Lung (tissue), 16 donors: Measurements from ENCODE around the gene ADGRD1. TPM values are rescaled to one million over a fixed set of nuclear protein-coding genes. Genes with fewer than 3 reads are reported as not detected.
"Not testable (repeated sequence)": the region's sequence is repeated elsewhere in the genome, so short reads cannot be mapped to it uniquely, and the experiment has no call there.

Experiments used
- ATAC-seq: fragments of 200-7000 bp; cut with Tn5 transposase; one replicate; pipeline ENCODE4 v1.9.1; 2020; ENCODE audit warnings: moderate number of reproducible peaks; ENCODE audit not compliant: insufficient read depth, low FRiP score
- DNase-seq, 3 donors: peaks; one replicate each; pipeline ENCODE4 v3.0.0-alpha.2; 2013 to 2017
- H3K27ac ChIP-seq, 2 donors: one replicate each; pipeline ENCODE4 v1.5.1; 2013; ENCODE audit warnings: mild to moderate bottlenecking in 2 of 2, moderate library complexity in 2 of 2, control low read depth in 1 of 2, inconsistent platforms in 1 of 2, low read depth in 1 of 2, low read length in 1 of 2
- H3K27me3 ChIP-seq, 3 donors: one replicate each; pipeline ENCODE4 v1.5.1; 2013; ENCODE audit warnings: low read length in 2 of 3; ENCODE audit not compliant: control insufficient read depth in 3 of 3, insufficient read depth in 3 of 3
- H3K36me3 ChIP-seq, 4 donors: one replicate each; pipeline ENCODE4 v1.5.1; 2013; ENCODE audit warnings: low read length in 4 of 4, mild to moderate bottlenecking in 1 of 4, moderate library complexity in 1 of 4; ENCODE audit not compliant: control insufficient read depth in 4 of 4, insufficient read depth in 4 of 4
- H3K4me1 ChIP-seq, 5 donors: one replicate each; pipeline ENCODE4 v1.5.1; 2013; ENCODE audit warnings: low read length in 5 of 5, mild to moderate bottlenecking in 2 of 5, moderate library complexity in 1 of 5; ENCODE audit not compliant: control insufficient read depth in 5 of 5, insufficient read depth in 5 of 5
- H3K4me3 ChIP-seq: one replicate; pipeline ENCODE4 v1.5.1; 2013; ENCODE audit warnings: mild to moderate bottlenecking, control low read depth, moderate library complexity
- H3K9ac ChIP-seq, 2 donors: one replicate each; pipeline ENCODE4 v1.5.1; 2013; ENCODE audit warnings: low read length in 2 of 2, control low read depth in 1 of 2; ENCODE audit not compliant: insufficient read depth in 1 of 2
- H3K9me3 ChIP-seq, 4 donors: one replicate each; pipeline ENCODE4 v1.5.1; 2013; ENCODE audit warnings: low read length in 3 of 4, mild to moderate bottlenecking in 1 of 4, moderate library complexity in 1 of 4; ENCODE audit not compliant: control insufficient read depth in 4 of 4, insufficient read depth in 3 of 4
- WGBS, 2 donors: extraction: QIAGEN DNeasy Blood & Tissue Kit; methylation state at CpG; one replicate each; pipeline ENCODE4 v1.1.7; 2013; 5-methylcytosine and 5-hydroxymethylcytosine counted together
- long read RNA-seq, 5 donors: transcript quantifications; one replicate each; lab custom pipeline, GENCODE V29; 2026
- polyA plus RNA-seq, 2 donors: library from polyadenylated mRNA; stranded (reverse); fragments of 200-250 nt; gene quantifications; one replicate each; pipeline ENCODE4 v1.2.1, GENCODE V29; 2013
- total RNA-seq, 2 donors: library from RNA; depleted of rRNA in 1 of 2; stranded (reverse); fragments of >200 nt in 1 of 2; gene quantifications; one replicate each; pipeline ENCODE4 v1.2.1, GENCODE V29; 2014 to 2021
- TF ChIP-seq, protein P1 (sequence below): IDR thresholded peaks from 2 replicates; pipeline ENCODE4 v1.5.1; 2012; ENCODE audit warnings: mild to moderate bottlenecking; ENCODE audit errors: control extremely low read depth, extremely low read depth
- donor health status: control.
- donor health status: control.
- donor health status: Bipolar disorder and iron deficiency.
- donor health status: healthy.
- donor health status: DM: yes; HTN: yes; CAD: no.

ADGRD1 gene
- total RNA-seq (10 to 100 TPM; 66.2 to 85.6 TPM), polyA plus RNA-seq (10 to 100 TPM; 23.5 to 27.2 TPM)
- long read RNA-seq, donor 1, partial matches to known transcripts: 0 of 2 reads
- long read RNA-seq, donor 1, other reads (novel, unspliced or antisense): 0 of 2 reads
- long read RNA-seq, donor 2: 0 reads
- long read RNA-seq, donor 3, partial matches to known transcripts: 0 of 1 reads
- long read RNA-seq, donor 3, other reads (novel, unspliced or antisense): 0 of 1 reads
- long read RNA-seq, donor 4: 0 reads
- long read RNA-seq, donor 5: 0 reads

DNA sequence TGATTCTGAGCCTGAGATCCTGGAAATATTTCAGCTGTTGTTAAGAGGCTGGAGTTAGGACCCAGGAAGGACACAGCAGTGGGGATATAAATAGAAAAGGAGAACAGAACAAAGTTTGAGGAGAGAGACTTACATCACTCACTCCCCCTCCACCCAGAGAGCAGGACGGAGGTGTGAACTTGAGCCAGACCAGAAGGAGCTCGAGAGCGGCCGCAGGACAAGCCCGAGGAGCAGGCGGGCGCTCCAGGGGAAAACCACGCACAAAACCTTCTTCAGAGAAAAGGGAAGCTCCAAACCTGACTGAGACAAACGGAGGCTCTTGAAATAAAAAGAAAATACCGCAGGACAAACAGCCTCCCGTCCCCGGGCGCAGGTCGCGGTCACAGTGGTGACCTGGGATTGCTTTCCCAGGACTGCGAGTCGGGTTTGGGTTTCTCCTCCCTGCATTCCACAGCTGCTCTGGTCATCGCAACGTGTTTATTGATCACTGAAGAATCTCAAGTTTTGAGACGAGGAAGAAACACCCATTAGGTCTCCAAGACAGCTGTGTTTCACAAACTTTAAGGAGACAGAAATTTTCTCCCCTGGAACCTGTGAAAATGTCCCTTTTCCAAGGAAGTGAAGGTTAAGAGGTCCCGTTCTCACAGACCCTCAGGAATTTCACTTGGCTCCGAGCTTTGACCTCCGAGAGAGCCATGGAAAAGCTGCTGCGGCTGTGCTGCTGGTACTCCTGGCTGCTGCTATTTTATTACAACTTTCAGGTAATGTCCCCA lies at the start of gene ADGRD1:
Gene ADGRD1, plus strand, starts transcription at position 137 of the 773 bp plus-strand sequence. Its CDS starts 559 bp downstream, at position 696.
- peaks cover 0 to 27% (median 10%) of the 10 kb centered on the region in 5 donors for H3K4me1 ChIP-seq
- peak within 1 kb of the TSS; percentile 78 to 83 for H3K27ac ChIP-seq
- H3K36me3 ChIP-seq: no peaks in the 10 kb centered on the region
- WGBS, 2 donors: 7 to 9% methylated on average over 24 of the region's 24 CpGs
- ATAC-seq (peak; percentile 71), DNase-seq (peak; percentile 82 to 89 (median 87))
- TF ChIP-seq, protein P1, sequence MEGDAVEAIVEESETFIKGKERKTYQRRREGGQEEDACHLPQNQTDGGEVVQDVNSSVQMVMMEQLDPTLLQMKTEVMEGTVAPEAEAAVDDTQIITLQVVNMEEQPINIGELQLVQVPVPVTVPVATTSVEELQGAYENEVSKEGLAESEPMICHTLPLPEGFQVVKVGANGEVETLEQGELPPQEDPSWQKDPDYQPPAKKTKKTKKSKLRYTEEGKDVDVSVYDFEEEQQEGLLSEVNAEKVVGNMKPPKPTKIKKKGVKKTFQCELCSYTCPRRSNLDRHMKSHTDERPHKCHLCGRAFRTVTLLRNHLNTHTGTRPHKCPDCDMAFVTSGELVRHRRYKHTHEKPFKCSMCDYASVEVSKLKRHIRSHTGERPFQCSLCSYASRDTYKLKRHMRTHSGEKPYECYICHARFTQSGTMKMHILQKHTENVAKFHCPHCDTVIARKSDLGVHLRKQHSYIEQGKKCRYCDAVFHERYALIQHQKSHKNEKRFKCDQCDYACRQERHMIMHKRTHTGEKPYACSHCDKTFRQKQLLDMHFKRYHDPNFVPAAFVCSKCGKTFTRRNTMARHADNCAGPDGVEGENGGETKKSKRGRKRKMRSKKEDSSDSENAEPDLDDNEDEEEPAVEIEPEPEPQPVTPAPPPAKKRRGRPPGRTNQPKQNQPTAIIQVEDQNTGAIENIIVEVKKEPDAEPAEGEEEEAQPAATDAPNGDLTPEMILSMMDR: no peak
- no peaks in the 10 kb centered on the region for H3K27me3 ChIP-seq
- peak within 1 kb of the TSS; percentile 55 for H3K4me3 ChIP-seq
- H3K9me3 ChIP-seq: peaks cover 0 to 2% (median 0%) of the 10 kb centered on the region in 4 donors
- peak within 1 kb of the TSS in 1 of 2 donors; percentile 61 for H3K9ac ChIP-seq

DNA sequence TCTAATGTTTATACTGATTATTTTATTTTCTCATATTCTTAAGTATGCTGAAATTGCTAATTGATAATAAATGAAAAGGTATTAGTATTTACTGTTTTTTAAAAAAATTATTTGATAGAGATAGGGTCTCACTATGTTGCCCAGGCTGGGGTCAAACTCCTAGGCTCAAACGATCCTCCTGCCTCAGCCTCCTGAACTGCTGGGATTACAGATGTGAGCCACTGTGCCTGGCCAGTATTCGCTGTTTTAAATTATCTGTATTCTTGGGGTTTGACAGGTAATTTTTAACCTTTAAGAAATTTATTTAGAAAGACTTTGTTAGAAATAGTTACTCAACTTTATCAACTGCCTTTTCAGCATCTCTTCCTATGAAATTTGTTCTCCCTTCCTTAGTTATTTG lies 49.6 kb upstream of the ADGRD1 start:
- Histone ChIP-seq H3K27ac (no peak overlapping the region), H3K9ac (no peak overlapping the region), H3K27me3 (no peaks in the 10 kb centered on the region), H3K4me3 (no peak overlapping the region), H3K36me3 (no peaks in the 10 kb centered on the region), H3K9me3 (peaks cover 0 to 2% (median 0%) of the 10 kb centered on the region in 4 donors), H3K4me1 (no peaks in the 10 kb centered on the region)
- 88% methylated on average over 2 of the region's 2 CpGs for WGBS, 2 donors
- ATAC-seq (no peak), DNase-seq (no peak)
- TF ChIP-seq, protein P1: no peak

DNA sequence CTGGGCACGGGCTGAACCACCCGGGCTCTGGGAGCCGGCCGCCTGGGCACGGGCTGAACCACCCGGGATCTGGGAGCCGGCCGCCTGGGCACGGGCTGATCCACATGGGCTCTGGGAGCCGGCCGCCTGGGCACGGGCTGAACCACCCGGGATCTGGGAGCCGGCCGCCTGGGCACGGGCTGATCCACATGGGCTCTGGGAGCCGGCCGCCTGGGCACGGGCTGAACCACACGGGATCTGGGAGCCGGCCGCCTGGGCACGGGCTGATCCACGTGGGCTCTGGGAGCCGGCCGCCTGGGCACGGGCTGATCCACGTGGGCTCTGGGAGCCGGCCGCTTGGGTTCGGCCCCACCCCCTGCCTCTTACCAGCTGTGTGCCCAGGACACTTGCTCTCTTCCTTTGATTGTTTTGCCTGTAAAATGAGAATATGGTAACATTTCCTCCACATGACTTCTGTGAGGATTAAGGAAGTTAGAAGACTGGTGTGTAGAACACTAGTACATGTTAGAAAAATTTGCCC lies 48.7 kb upstream of the ADGRD1 start:
- H3K36me3 ChIP-seq, H3K9me3 ChIP-seq, DNase-seq, H3K27me3 ChIP-seq, ATAC-seq, H3K9ac ChIP-seq, H3K4me1 ChIP-seq, H3K27ac ChIP-seq, H3K4me3 ChIP-seq: not testable (repeated sequence)
- WGBS, 2 donors: 90% methylated on average over 25 to 31 of the region's 31 CpGs

DNA sequence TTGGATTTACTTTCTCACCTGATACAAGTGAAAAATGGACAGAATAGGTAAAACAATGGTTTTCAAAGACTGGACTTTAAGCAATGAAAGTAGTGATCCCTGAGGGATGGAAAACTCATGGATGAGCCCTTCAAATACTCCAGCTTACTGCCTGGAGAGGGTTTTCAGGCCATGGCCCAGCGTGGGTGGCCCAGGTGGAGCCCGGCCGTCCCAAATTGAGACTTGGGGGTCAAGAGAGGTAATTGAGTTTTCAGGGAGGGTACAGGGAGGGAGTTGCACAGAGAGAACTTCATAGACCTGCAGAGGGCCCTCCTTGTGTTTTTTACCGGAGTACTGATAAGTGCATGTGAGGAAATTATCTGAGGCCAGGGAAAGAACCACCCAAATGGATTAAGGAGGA lies 44.6 kb upstream of the ADGRD1 start:
- DNase-seq (no peak), ATAC-seq (no peak)
- TF ChIP-seq, protein P1: no peak
- Histone ChIP-seq H3K4me1 (no peaks in the 10 kb centered on the region), H3K9ac (no peak overlapping the region), H3K36me3 (no peaks in the 10 kb centered on the region), H3K9me3 (peaks cover 0 to 2% (median 2%) of the 10 kb centered on the region in 4 donors), H3K4me3 (no peak overlapping the region), H3K27me3 (no peaks in the 10 kb centered on the region), H3K27ac (no peak overlapping the region)
- WGBS, 2 donors: 89 to 90% methylated on average over 4 of the region's 4 CpGs
